AG09309 (cell line): ENCODE data around the gene MAP4K3.

ENCODE experiments used
- DNase-seq: peaks from one replicate; pipeline ENCODE4 v3.0.0-alpha.2; 2010; ENCODE audit warnings: low read depth
- H3K4me3 ChIP-seq: 2 replicates; pipeline ENCODE4 v1.5.1; 2011; ENCODE audit warnings: mild to moderate bottlenecking, low read depth, low read length, moderate library complexity; ENCODE audit not compliant: control insufficient read depth
- TF ChIP-seq, protein P1 (sequence below): IDR thresholded peaks from 2 replicates; pipeline ENCODE4 v1.5.1; 2011; ENCODE audit warnings: mild to moderate bottlenecking, low read depth, low read length, inconsistent platforms; ENCODE audit not compliant: insufficient read depth, control insufficient read depth; ENCODE audit errors: missing control alignments

MAP4K3 gene

DNA sequence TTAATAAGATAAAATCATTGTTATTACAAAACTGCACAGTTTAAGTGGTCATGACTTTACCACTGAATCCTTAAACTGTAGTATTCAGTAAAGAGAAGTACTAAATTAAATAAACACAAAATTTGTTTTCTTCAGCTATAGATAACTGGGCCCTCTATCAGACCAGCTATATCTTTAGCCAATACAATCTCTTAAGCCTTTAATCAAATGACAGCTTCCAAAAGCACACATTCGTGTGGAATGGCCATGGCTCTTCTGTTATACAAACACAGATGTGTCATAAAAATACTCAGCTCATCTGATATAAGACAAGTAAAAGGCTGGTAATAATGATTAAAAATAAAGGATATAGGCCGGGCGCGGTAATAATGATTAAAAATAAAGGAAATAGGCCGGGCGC lies 135.7 kb downstream of the MAP4K3 start:
- no peak for DNase-seq
- no peak overlapping the region for H3K4me3 ChIP-seq

DNA sequence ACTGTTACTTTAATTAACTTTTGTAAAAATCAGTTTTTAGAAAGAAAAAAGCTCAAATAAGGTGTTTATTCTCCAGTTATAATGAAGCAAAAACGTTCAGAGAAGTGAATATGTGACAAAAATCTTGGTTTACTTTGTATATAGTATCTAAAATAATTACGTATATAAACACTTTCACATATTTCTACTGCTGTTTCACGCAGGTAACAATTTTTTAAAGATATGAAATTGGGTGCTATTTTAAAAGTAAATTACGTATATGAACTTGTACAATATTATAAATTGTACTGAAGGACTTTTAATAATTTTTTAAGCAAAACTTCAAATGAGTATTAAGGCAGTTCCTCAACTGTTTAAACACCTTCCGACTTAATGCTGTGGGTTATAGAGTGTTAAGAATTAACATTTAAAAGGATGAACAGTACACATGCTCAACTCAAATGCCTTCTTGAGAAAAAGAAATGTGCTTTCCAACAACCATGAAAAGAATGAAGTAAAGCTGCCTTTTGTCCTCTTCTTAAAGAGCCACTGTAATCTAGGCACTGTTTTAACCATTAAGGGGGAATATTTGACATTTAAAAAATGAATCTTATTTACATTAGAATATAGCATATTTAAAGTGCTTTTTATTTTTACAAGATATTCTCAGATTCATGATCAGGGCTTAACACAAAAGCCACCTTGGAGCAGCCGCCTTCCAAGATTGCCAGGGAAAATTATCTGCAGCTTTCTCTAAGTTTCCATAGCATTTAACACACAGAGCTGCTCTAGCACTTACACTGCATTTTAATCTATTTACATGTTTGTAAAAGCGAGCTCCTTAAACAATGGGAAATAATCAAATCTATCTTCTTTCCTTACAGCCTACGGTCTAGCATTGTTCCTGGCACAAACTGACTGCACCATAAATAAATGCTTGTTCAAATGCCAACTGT lies 136.8 kb downstream of the MAP4K3 start:
- H3K4me3 ChIP-seq, result no peak overlapping the region
- TF ChIP-seq, protein P1, sequence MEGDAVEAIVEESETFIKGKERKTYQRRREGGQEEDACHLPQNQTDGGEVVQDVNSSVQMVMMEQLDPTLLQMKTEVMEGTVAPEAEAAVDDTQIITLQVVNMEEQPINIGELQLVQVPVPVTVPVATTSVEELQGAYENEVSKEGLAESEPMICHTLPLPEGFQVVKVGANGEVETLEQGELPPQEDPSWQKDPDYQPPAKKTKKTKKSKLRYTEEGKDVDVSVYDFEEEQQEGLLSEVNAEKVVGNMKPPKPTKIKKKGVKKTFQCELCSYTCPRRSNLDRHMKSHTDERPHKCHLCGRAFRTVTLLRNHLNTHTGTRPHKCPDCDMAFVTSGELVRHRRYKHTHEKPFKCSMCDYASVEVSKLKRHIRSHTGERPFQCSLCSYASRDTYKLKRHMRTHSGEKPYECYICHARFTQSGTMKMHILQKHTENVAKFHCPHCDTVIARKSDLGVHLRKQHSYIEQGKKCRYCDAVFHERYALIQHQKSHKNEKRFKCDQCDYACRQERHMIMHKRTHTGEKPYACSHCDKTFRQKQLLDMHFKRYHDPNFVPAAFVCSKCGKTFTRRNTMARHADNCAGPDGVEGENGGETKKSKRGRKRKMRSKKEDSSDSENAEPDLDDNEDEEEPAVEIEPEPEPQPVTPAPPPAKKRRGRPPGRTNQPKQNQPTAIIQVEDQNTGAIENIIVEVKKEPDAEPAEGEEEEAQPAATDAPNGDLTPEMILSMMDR, result no peak
- no peak for DNase-seq

More for the DNA sequence above, 135.7 kb downstream of the MAP4K3 start:
- TF ChIP-seq, protein P1, result no peak

DNA sequence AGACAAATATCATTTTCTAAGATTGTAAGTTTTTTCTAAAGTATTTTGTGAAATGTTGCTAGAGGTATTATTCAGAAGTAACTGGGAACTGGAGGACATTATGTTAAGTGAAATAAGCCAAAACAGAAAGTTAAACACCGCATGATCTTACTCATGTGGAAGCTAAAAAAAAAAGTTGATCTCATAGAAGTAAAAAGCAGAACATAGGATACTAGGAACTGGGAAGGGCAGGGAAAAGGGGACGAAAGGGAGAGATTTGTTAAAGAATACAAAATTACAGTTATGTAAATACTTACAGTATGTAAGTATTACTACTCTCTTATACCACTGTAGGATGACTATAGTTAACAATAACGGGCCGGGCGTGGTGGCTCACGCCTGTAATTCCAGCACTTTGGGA lies 146.7 kb downstream of the MAP4K3 start:
- TF ChIP-seq, protein P1, result no peak
- DNase-seq, result no peak
- no peak overlapping the region for H3K4me3 ChIP-seq

DNA sequence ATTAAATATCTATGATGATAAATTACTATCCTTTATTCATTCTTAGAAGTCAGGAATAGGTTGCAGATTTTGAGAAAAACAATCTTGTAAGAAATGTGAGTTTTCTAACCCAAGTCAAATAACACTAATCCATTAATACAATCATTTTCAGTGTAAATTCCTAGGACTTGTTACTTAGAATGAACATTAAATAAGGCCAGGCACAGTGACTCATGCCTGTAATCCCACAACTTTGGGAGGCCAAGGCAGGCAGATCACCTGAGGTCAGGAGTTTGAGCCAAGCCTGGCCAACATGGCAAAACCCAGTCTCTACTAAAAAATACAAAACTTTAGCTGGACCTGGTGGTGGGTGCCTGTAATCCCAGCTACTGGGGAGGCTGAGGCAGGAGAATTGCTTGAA lies 147.5 kb downstream of the MAP4K3 start:
- TF ChIP-seq, protein P1, result no peak
- H3K4me3 ChIP-seq, result no peak overlapping the region
- DNase-seq, result no peak

DNA sequence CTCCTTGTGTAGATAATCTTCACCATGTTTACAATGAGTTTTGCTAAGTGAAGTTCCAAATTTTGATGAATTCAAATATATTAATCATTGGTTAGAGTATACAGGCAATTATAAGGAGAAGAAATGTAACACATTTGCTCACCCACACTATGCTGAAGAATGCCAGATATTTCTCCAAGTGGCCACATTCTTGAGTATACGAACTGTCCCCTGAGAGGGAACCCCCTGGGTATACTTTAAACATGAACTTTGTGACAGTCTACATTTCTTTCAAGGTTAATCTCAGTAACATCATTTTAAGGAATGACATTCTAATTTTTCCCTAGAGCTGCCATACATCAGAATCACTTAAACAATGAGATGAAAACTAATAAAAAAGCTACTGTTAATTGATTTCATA lies 153.5 kb downstream of the MAP4K3 start:
- TF ChIP-seq, protein P1, result no peak
- no peak overlapping the region for H3K4me3 ChIP-seq
- no peak for DNase-seq

DNA sequence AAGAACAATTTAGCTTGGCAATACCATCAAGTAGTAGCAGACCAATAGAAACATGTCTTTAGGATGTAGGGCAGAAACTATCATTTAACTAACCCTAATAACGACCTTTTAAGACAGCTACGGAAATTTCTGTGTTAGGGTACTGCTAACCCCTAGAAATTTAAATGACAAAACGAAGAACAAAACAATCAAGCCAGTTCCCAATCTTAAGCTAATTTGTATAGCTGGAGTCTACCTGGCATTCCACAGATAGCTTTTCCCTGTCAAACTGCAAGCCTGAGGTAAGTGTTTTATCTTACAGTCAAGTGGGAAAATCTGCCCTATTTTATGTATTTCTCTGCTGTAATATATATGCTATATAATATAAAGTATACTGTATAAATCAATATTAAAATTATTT lies 155.7 kb downstream of the MAP4K3 start:
- TF ChIP-seq, protein P1, result no peak
- H3K4me3 ChIP-seq, result no peak overlapping the region
- no peak for DNase-seq

DNA sequence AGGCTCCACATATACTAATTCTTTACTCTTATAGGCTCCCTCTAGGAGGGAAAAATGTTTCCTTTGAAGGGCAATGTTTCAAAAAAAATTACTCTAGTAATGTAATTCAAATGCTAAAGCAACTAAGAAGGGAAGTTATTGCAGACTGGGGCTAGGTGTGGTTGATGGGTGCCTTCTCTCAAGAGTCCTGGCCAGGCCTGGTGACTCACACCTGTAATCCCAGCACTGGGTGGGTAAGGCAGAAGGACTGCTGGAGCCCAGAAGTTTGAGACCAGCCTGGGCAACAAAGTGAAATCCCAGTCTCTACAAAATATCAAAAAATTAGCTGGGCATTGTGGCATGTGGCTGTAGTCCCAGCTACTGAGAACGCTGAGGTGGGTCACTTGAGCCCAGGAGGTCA lies 162.1 kb downstream of the MAP4K3 start:
- TF ChIP-seq, protein P1, result no peak
- H3K4me3 ChIP-seq, result no peak overlapping the region
- no peak for DNase-seq
